Testis (tissue), 2 donors: ENCODE measurements around the gene LAG3.

Experiments used
- CTCF ChIP-seq, 3 experiments: fragments of 450-650 bp in 2 of 3; fragments of 200-600 bp in 1 of 3; sonication (generic) in 1 of 3; IDR thresholded peaks; one replicate each; pipeline ENCODE4 v1.5.1; 2016 to 2019; ENCODE audit warnings: antibody characterized with exemption in 3 of 3, mild to moderate bottlenecking in 2 of 3, moderate library complexity in 1 of 3
- POLR2A ChIP-seq: fragments of 450-650 bp; IDR thresholded peaks from one replicate; pipeline ENCODE4 v1.6.1; 2017; ENCODE audit warnings: antibody characterized with exemption, mild to moderate bottlenecking, moderate library complexity

GRCh38 chr12:6795088-6795487 lies 22.8 kb downstream of the LAG3 start:
- TF ChIP-seq CTCF (IDR thresholded peaks at IDR 0.05) (no peak), POLR2A (no peak)
